C4-2B (cell line): ENCODE measurements around the gene TMPRSS5.

ENCODE experiments used
- CTCF ChIP-seq: fragments of 450-650 bp; conservative IDR thresholded peaks from 2 replicates; pipeline ENCODE4 v1.5.1; 2017; ENCODE audit warnings: mild to moderate bottlenecking
- ZFX ChIP-seq: fragments of 450-650 bp; IDR thresholded peaks from 2 replicates; pipeline ENCODE4 v1.6.1; 2017

- no peak for TF ChIP-seq CTCF
- TF ChIP-seq ZFX = no peak
These were observed 26.0 kb upstream of the TMPRSS5 start for GRCh38 chr11:113732092-113732491.
